Type B pancreatic cell (in vitro differentiated cells): ENCODE data around the gene CRYL1. TPM values are rescaled to one million over a fixed set of nuclear protein-coding genes. Genes with fewer than 3 reads are reported as not detected.
A peak's percentile ranks its signal among the peaks of the same experiment; 100 is the strongest.

Experiments
- DNase-seq: peaks from one replicate; pipeline ENCODE4 v3.0.0; 2021; ENCODE audit warnings: mixed read lengths; ENCODE audit not compliant: unreplicated experiment; ENCODE audit errors: extremely low spot score
- H3K27ac Mint-ChIP-seq: 2 replicates; pipeline ENCODE4 v1.8.0; 2021; ENCODE audit warnings: mild to moderate bottlenecking, mixed read lengths
- H3K27me3 Mint-ChIP-seq: 2 replicates; pipeline ENCODE4 v1.8.0; 2021; ENCODE audit warnings: mixed read lengths
- H3K36me3 Mint-ChIP-seq: 2 replicates; pipeline ENCODE4 v1.8.0; 2021; ENCODE audit warnings: mixed read lengths
- H3K4me1 Mint-ChIP-seq: one replicate; pipeline ENCODE4 v1.8.0; 2021; ENCODE audit warnings: mixed read lengths; ENCODE audit not compliant: unreplicated experiment
- H3K4me3 Mint-ChIP-seq: 2 replicates; pipeline ENCODE4 v1.8.0; 2021; ENCODE audit warnings: mild to moderate bottlenecking, mixed read lengths
- H3K9me3 Mint-ChIP-seq: 2 replicates; pipeline ENCODE4 v1.8.0; 2021; ENCODE audit warnings: mixed read lengths
- total RNA-seq: library from RNA; stranded (reverse); gene quantifications from 2 replicates; pipeline ENCODE4 v1.2.1, GENCODE V29; 2021; ENCODE audit warnings: low replicate concordance
- TF ChIP-seq, protein P1 (sequence below): fragments of 200-600 bp; sonication (generic); conservative IDR thresholded peaks from 2 replicates; pipeline ENCODE4 v1.5.0; 2021; ENCODE audit warnings: antibody characterized with exemption, mild to moderate bottlenecking

The CRYL1 gene
- total RNA-seq, 1 donor from 2014 or later, result 20.2 TPM

DNA sequence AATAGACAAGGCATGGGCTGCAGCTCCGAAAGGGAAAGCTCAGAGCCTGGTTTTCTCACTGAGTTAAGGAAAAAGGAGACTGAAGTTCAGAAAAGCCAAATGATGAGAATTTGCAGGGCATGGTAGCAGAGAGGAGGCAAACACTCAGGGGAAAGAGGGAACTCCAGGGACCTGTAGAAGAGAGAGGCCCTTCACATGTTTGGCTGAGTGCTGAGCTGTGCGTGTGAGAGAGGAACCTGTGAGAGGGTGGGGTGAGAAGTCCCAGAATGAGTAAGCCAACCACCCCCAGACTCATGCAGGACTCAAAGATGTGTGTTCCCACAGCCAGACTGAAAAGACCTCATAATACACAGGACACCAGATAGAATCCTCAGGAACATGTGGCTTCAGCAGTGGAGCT, 2.8 kb upstream of the CRYL1 start:
- peaks cover 6% of the 10 kb centered on the region for H3K4me1 Mint-ChIP-seq
- TF ChIP-seq, protein P1, sequence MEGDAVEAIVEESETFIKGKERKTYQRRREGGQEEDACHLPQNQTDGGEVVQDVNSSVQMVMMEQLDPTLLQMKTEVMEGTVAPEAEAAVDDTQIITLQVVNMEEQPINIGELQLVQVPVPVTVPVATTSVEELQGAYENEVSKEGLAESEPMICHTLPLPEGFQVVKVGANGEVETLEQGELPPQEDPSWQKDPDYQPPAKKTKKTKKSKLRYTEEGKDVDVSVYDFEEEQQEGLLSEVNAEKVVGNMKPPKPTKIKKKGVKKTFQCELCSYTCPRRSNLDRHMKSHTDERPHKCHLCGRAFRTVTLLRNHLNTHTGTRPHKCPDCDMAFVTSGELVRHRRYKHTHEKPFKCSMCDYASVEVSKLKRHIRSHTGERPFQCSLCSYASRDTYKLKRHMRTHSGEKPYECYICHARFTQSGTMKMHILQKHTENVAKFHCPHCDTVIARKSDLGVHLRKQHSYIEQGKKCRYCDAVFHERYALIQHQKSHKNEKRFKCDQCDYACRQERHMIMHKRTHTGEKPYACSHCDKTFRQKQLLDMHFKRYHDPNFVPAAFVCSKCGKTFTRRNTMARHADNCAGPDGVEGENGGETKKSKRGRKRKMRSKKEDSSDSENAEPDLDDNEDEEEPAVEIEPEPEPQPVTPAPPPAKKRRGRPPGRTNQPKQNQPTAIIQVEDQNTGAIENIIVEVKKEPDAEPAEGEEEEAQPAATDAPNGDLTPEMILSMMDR, result no peak
- no peak for DNase-seq
- no peak overlapping the region for H3K4me3 Mint-ChIP-seq
- H3K27me3 Mint-ChIP-seq, result peaks cover 18% of the 10 kb centered on the region
- no peaks in the 10 kb centered on the region for H3K9me3 Mint-ChIP-seq
- H3K36me3 Mint-ChIP-seq, result no peaks in the 10 kb centered on the region
- H3K27ac Mint-ChIP-seq, result no peak overlapping the region

DNA sequence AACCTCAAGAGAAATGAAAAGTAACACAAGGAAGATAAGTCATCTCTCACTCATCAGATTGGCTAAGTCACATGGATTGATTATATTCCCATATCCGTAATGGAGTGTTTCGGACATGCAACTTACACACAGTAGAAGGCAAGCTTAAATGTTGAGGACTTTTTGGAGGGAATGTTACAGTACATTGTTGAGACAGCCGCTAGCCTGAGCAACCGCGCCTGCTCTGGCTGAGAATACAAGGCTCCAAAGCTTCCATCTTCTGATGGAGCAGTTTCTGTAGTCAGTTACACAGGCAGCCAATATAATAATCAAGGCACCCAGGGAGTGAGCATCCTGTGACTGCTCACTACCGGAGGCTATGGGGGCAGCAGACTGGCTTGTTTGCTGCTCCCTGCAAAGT, 1.0 kb upstream of the CRYL1 start:
- no peak for DNase-seq
- Mint-ChIP-seq H3K4me1 (peaks cover 6% of the 10 kb centered on the region), H3K36me3 (no peaks in the 10 kb centered on the region), H3K27me3 (peaks cover 18% of the 10 kb centered on the region), H3K27ac (no peak overlapping the region), H3K4me3 (peak overlapping the region; percentile 87), H3K9me3 (no peaks in the 10 kb centered on the region)
- TF ChIP-seq, protein P1, result no peak

DNA sequence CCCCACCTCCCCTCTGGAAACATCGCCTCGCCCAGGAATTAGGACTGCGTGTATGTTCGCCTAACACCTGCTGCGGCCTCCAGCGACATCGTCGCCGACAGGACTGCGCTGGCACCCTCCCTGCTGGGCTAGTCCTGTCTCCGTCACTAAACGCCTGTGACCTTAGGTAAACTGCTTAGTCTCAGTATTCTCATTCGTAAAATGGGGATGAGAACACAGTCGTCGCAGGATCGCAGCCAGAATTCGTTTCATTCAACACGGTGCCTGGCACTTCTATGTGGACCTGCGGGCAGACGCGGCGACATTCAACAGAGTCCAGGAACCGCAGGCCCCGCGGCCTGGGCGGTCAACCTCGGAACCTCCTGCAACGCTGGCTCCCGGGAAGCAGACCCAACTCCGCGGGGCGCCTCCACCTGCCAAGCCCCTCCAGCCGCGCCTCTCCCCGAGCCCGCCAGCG, 485 bp downstream of the CRYL1 start:
- DNase-seq, result no peak
- H3K4me3 Mint-ChIP-seq, result peak overlapping the region; percentile 88
- H3K36me3 Mint-ChIP-seq, result no peaks in the 10 kb centered on the region
- H3K27me3 Mint-ChIP-seq, result peaks cover 18% of the 10 kb centered on the region
- peaks cover 7% of the 10 kb centered on the region for H3K4me1 Mint-ChIP-seq
- no peaks in the 10 kb centered on the region for H3K9me3 Mint-ChIP-seq
- H3K27ac Mint-ChIP-seq, result no peak overlapping the region
- TF ChIP-seq, protein P1, result no peak

DNA sequence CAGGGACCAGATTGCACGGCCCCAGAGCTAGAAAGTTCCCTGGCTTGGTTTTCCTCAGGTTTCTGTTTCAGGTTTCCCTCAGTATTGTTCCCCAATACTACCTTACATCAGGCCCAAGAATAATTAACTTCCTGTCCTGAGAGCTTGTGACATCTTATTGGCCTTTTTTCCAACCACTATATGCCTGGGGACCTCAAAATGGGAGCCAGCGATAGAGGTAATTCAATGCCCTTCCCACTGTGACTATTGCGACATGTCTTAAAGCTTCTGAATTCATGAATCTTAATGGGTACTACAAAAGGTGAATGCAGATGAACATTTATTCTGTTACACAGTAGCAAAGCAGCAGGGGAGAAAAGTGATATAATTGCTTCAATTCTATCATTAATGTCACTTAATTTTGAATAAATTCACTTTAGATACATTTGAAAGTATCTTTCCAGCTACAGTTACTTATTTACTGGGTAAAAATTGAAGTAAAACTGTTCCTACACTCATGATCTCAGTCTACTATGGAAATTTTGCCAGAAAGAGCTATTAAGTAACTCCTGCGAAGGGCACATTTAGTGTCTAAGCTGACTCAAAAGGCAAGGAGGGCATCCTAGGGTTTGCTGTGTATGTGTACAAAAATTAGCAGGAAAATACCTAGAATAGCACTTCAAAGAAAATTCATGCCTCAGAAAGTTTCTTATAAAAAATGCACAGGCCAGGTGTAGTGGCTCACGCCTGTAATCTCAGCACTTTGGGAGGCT, 4.1 kb downstream of the CRYL1 start:
- peaks cover 7% of the 10 kb centered on the region for H3K27me3 Mint-ChIP-seq
- no peaks in the 10 kb centered on the region for H3K36me3 Mint-ChIP-seq
- H3K27ac Mint-ChIP-seq, result no peak overlapping the region
- H3K4me3 Mint-ChIP-seq, result no peak overlapping the region
- H3K4me1 Mint-ChIP-seq, result peaks cover 24% of the 10 kb centered on the region
- peaks cover 7% of the 10 kb centered on the region for H3K9me3 Mint-ChIP-seq
- TF ChIP-seq, protein P1, result no peak
- no peak for DNase-seq

DNA sequence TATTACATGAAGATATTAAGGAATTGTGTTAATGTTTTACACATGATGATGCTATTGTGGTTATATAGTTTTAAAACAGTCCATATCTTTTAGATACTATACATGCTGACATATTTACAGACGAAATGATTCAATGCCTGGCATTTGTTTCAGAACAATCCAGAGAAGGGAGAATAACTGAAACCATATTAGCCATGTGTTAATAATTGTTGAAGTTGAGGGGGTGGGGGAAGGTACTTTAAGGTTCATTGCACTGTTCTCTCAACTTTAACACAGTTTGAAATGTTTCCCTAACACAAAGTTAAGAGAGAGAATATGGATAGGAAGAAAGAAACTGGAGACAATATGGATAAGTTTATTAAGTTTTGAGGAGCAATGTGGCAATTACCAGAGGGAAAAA, 5.8 kb downstream of the CRYL1 start:
- Mint-ChIP-seq H3K36me3 (no peaks in the 10 kb centered on the region), H3K27me3 (peaks cover 3% of the 10 kb centered on the region)

More for the DNA sequence above, 5.8 kb downstream of the CRYL1 start:
- Mint-ChIP-seq H3K9me3 (peaks cover 7% of the 10 kb centered on the region), H3K4me1 (peaks cover 20% of the 10 kb centered on the region), H3K27ac (no peak overlapping the region), H3K4me3 (peak overlapping the region; percentile 5)
- TF ChIP-seq, protein P1, result no peak
- no peak for DNase-seq
